Measurements from ENCODE around the gene GNB2. TPM values are rescaled to one million over a fixed set of nuclear protein-coding genes. Genes with fewer than 3 reads are reported as not detected.

GNB2 gene
- total and polyA plus RNA-seq, 2 of the 8 experiments (the other 6 are each of a cell fraction or from before 2014, with no cell fraction given), result 157 to 260 TPM

GRCh38 chr7:100691676-100692577, 18.4 kb downstream of the GNB2 start (continued):
- 0 out of 2 replicates have a peak, but pooled peaks have one; percentile 50 for TF ChIP-seq GABPA (IDR thresholded peaks at IDR 0.05; ENCODE audit: borderline replicate concordance, insufficient read depth, low read length)
- TF ChIP-seq TBP (IDR thresholded peaks at IDR 0.05; ENCODE audit: low read depth, low read length), result no peak
- TF ChIP-seq MAX (IDR thresholded peaks at IDR 0.05), result peak; percentile 71
- TF ChIP-seq SP4 (IDR thresholded peaks at IDR 0.05; ENCODE audit: low read length), result 0 out of 2 replicates have a peak, but pooled peaks have one; percentile 50
- peak in 2 of 3 experiments; percentile 87 to 93; a peak in 3 of 4 replicates for TF ChIP-seq CTCF (IDR thresholded peaks at IDR 0.05; ENCODE audit: control extremely low read depth in 1 of 3, insufficient read depth in 1 of 3, low read depth in 1 of 3, low read length in 3 of 3)
- peak; percentile 69 for TF ChIP-seq TAF1 (IDR thresholded peaks at IDR 0.05; ENCODE audit: low read depth, low read length)
